ENCODE results near the gene FAM184A. TPM values are rescaled to one million over a fixed set of nuclear protein-coding genes. Genes with fewer than 3 reads are reported as not detected.
"Not testable (repeated sequence)": the region's sequence is repeated elsewhere in the genome, so short reads cannot be mapped to it uniquely, and the experiment has no call there.

The FAM184A gene
- total RNA-seq, 1 experiment from 2014 or later: 0.10 TPM

GRCh38 chr6:119034827-119035458, 43.5 kb downstream of the FAM184A start:
- in situ Hi-C loops (cut with HindIII; ENCODE audit: low pct_unique_long_range_greater_than_20kb, low sequenced_read_pairs): no loop called here
- no peak for DNase-seq (ENCODE audit: low read depth)

GRCh38 chr6:119032428-119032827, 46.0 kb downstream of the FAM184A start:
- in situ Hi-C loops (cut with HindIII; ENCODE audit: low pct_unique_long_range_greater_than_20kb, low sequenced_read_pairs): no loop called here
- DNase-seq (ENCODE audit: low read depth): no peak

GRCh38 chr6:119030759-119031158, 47.7 kb downstream of the FAM184A start:
- no peak for DNase-seq (ENCODE audit: low read depth)
- in situ Hi-C loops (cut with HindIII; ENCODE audit: low pct_unique_long_range_greater_than_20kb, low sequenced_read_pairs): no loop called here

GRCh38 chr6:119028091-119028490, 50.4 kb downstream of the FAM184A start:
- in situ Hi-C loops (cut with HindIII; ENCODE audit: low pct_unique_long_range_greater_than_20kb, low sequenced_read_pairs): no loop called here
- DNase-seq (ENCODE audit: low read depth): no peak

GRCh38 chr6:119027465-119027864, 51.0 kb downstream of the FAM184A start:
- in situ Hi-C loops (cut with HindIII; ENCODE audit: low pct_unique_long_range_greater_than_20kb, low sequenced_read_pairs): no loop called here

GRCh38 chr6:119026822-119027221, 51.6 kb downstream of the FAM184A start:
- in situ Hi-C loops (cut with HindIII; ENCODE audit: low pct_unique_long_range_greater_than_20kb, low sequenced_read_pairs): no loop called here
- no peak for DNase-seq (ENCODE audit: low read depth)

More at GRCh38 chr6:119027465-119027864, 51.0 kb downstream of the FAM184A start:
- DNase-seq (ENCODE audit: low read depth): no peak

GRCh38 chr6:119025793-119026192, 52.7 kb downstream of the FAM184A start:
- no peak for DNase-seq (ENCODE audit: low read depth)
- in situ Hi-C loops (cut with HindIII; ENCODE audit: low pct_unique_long_range_greater_than_20kb, low sequenced_read_pairs): no loop called here

- in situ Hi-C loops (cut with HindIII; ENCODE audit: low pct_unique_long_range_greater_than_20kb, low sequenced_read_pairs): no loop called here
Observed at GRCh38 chr6:119024111-119024510, 54.4 kb downstream of the FAM184A start.

GRCh38 chr6:119022796-119023195, 55.7 kb downstream of the FAM184A start:
- no peak for DNase-seq (ENCODE audit: low read depth)
- in situ Hi-C loops (cut with HindIII; ENCODE audit: low pct_unique_long_range_greater_than_20kb, low sequenced_read_pairs): no loop called here

More at GRCh38 chr6:119024111-119024510, 54.4 kb downstream of the FAM184A start:
- no peak for DNase-seq (ENCODE audit: low read depth)

- in situ Hi-C loops (cut with HindIII; ENCODE audit: low pct_unique_long_range_greater_than_20kb, low sequenced_read_pairs): no loop called here
- DNase-seq (ENCODE audit: low read depth): no peak
Observed at GRCh38 chr6:119020597-119021561, 57.6 kb downstream of the FAM184A start.

- DNase-seq (ENCODE audit: low read depth); in situ Hi-C loops (cut with HindIII; ENCODE audit: low pct_unique_long_range_greater_than_20kb, low sequenced_read_pairs): not testable (repeated sequence)
Observed at GRCh38 chr6:119015165-119015564, 63.3 kb downstream of the FAM184A start.

GRCh38 chr6:119012521-119012920, 65.9 kb downstream of the FAM184A start:
- in situ Hi-C loops (cut with HindIII; ENCODE audit: low pct_unique_long_range_greater_than_20kb, low sequenced_read_pairs): no loop called here
- DNase-seq (ENCODE audit: low read depth): no peak

- DNase-seq (ENCODE audit: low read depth); in situ Hi-C loops (cut with HindIII; ENCODE audit: low pct_unique_long_range_greater_than_20kb, low sequenced_read_pairs): not testable (repeated sequence)
Observed at GRCh38 chr6:119009266-119009665, 69.2 kb downstream of the FAM184A start.

GRCh38 chr6:119006974-119007373, 71.5 kb downstream of the FAM184A start:
- in situ Hi-C loops (cut with HindIII; ENCODE audit: low pct_unique_long_range_greater_than_20kb, low sequenced_read_pairs): no loop called here
- no peak for DNase-seq (ENCODE audit: low read depth)

GRCh38 chr6:119002069-119002468, 76.4 kb downstream of the FAM184A start:
- DNase-seq (ENCODE audit: low read depth): no peak
- in situ Hi-C loops (cut with HindIII; ENCODE audit: low pct_unique_long_range_greater_than_20kb, low sequenced_read_pairs): no loop called here

- no peak for DNase-seq (ENCODE audit: low read depth)
- in situ Hi-C loops (cut with HindIII; ENCODE audit: low pct_unique_long_range_greater_than_20kb, low sequenced_read_pairs): no loop called here
Observed at GRCh38 chr6:118999494-119000040, 78.9 kb downstream of the FAM184A start.

GRCh38 chr6:118997426-118997825, 81.0 kb downstream of the FAM184A start:
- in situ Hi-C loops (cut with HindIII; ENCODE audit: low pct_unique_long_range_greater_than_20kb, low sequenced_read_pairs); DNase-seq (ENCODE audit: low read depth): not testable (repeated sequence)

- no peak for DNase-seq (ENCODE audit: low read depth)
- in situ Hi-C loops (cut with HindIII; ENCODE audit: low pct_unique_long_range_greater_than_20kb, low sequenced_read_pairs): no loop called here
Observed at GRCh38 chr6:118996289-118996820, 82.1 kb downstream of the FAM184A start.

- DNase-seq (ENCODE audit: low read depth): no peak
- in situ Hi-C loops (cut with HindIII; ENCODE audit: low pct_unique_long_range_greater_than_20kb, low sequenced_read_pairs): no loop called here
Observed at GRCh38 chr6:118993803-118994251, 84.6 kb downstream of the FAM184A start.
